Right lobe of liver (tissue), 6 donors: ENCODE measurements around the gene NPFFR1. TPM values are rescaled to one million over a fixed set of nuclear protein-coding genes. Genes with fewer than 3 reads are reported as not detected.

ENCODE experiments used
- ATAC-seq, 4 donors: fragments of 200-7000 bp; cut with Tn5 transposase; one replicate each; pipeline ENCODE4 v1.9.1; 2020; ENCODE audit warnings: mild to moderate bottlenecking in 4 of 4, moderate library complexity in 4 of 4
- DNase-seq, 3 donors: peaks; one replicate each; pipeline ENCODE4 v3.0.0-alpha.2; 2020
- H3K27ac ChIP-seq, 3 donors: fragments of 200-600 bp; one replicate each; pipeline ENCODE4 v1.8.0; 2022
- H3K27me3 ChIP-seq, 2 donors: fragments of 200-600 bp; one replicate each; pipeline ENCODE4 v1.8.0; 2022
- H3K36me3 ChIP-seq, 4 donors: fragments of 200-600 bp; sonication (generic) in 1 of 4; one replicate each; pipeline versions ENCODE4 v1.5.1 to v1.8.0; 2017 to 2022; ENCODE audit warnings: control low read depth in 1 of 4
- H3K4me1 ChIP-seq, 4 donors: fragments of 200-600 bp; sonication (generic) in 1 of 4; one replicate each; pipeline versions ENCODE4 v1.5.1 to v1.8.0; 2017 to 2022; ENCODE audit warnings: control low read depth in 1 of 4
- H3K4me3 ChIP-seq, 3 donors: fragments of 200-600 bp; one replicate each; pipeline ENCODE4 v1.8.0; 2022
- H3K9me3 ChIP-seq, 4 donors: fragments of 200-600 bp; sonication (generic) in 1 of 4; one replicate each; pipeline versions ENCODE4 v1.5.1 to v1.8.0; 2017 to 2022; ENCODE audit warnings: control low read depth in 1 of 4
- POLR2A ChIP-seq: fragments of 450-650 bp; IDR thresholded peaks from one replicate; pipeline ENCODE4 v1.6.1; 2017; ENCODE audit warnings: antibody characterized with exemption, mild to moderate bottlenecking
- WGBS: methylation state at CpG from one replicate; pipeline ENCODE4 v1.1.6; 2018; ENCODE audit warnings: low coverage, low lambda C conversion rate; ENCODE audit not compliant: insufficient coverage; ENCODE audit errors: missing lambda C conversion rate; 5-methylcytosine and 5-hydroxymethylcytosine counted together
- intact Hi-C, 2 donors: fragments of 100-400 bp; cut with DNase I; formaldehyde crosslinking; loops; one replicate each; pipeline versions ENCODE4 v1.11.2 to v1.14.1; 2022
- total RNA-seq, 6 experiments: library from RNA; depleted of rRNA in 2 of 6; stranded (reverse); fragments of >200 nt in 2 of 6; fragmentation: NEBNext Ultra II Directional in 3 of 6; extraction: Animal tissue kit (Norgen Biotek cat#: 25700) in 3 of 6; gene quantifications; one replicate each; pipeline versions ENCODE4 v1.1.0 to v1.2.4, GENCODE V29; 2016 to 2023
- TF ChIP-seq, protein P1 (sequence below), 4 donors: fragments of 200-600 bp in 3 of 4; fragments of 450-650 bp in 1 of 4; IDR thresholded peaks; one replicate each; pipeline versions ENCODE4 v1.5.1 to v1.8.0; 2016 to 2022; ENCODE audit warnings: antibody characterized with exemption in 4 of 4, mild to moderate bottlenecking in 2 of 4
- donor health status: DM: no; HTN: yes; CAD: no.
- donor health status: DM: no; HTN: no; CAD: no.
- donor health status: DM: no; HTN: no; CAD: no.
- donor health status: DM: no; HTN: yes; CAD: no.
- donor health status: DM: no; HTN: yes; CAD: no.

NPFFR1 gene
- total RNA-seq, 6 experiments from 2014 or later = not detected

DNA sequence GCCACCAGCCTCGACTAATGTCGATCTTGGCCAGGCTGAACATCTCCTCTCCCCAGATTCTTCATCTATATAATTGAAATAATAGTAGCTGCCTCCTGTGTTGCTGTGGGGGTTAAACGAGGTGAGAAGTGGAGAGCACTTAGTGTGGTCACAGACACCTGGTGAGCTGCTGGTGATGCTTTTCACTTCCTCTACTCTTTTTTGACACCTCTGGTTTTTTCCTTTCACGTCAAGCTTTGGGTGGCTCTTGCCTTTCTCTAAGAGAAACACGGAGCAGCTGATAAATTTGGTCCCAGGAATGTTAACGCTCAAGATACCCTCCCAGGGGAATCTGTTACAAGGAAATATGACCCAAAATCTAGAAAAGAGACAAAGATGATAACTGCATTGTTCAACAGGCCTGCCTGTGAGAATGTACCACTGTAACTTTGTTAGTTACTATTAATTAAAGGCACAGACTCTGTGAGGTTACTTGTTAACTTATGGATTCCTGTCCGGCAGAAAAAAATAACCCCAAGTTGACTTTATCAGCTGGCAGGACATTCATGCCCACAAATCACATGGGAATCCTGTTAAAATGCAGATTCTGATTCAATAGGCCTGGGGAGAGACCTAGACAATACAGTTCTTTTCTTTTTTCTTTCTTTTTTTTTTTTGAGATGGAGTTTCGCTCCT is 9.5 kb upstream of the NPFFR1 start:
- Histone ChIP-seq H3K36me3 (no peaks in the 10 kb centered on the region), H3K4me1 (no peaks in the 10 kb centered on the region), H3K27ac (no peak overlapping the region), H3K9me3 (no peaks in the 10 kb centered on the region), H3K27me3 (no peaks in the 10 kb centered on the region), H3K4me3 (no peak overlapping the region)
- 62% methylated on average over 8 of the region's 8 CpGs for WGBS
- intact Hi-C loops = no loop called here
- DNase-seq = no peak
- ATAC-seq = no peak
- TF ChIP-seq POLR2A = no peak
- TF ChIP-seq, protein P1, sequence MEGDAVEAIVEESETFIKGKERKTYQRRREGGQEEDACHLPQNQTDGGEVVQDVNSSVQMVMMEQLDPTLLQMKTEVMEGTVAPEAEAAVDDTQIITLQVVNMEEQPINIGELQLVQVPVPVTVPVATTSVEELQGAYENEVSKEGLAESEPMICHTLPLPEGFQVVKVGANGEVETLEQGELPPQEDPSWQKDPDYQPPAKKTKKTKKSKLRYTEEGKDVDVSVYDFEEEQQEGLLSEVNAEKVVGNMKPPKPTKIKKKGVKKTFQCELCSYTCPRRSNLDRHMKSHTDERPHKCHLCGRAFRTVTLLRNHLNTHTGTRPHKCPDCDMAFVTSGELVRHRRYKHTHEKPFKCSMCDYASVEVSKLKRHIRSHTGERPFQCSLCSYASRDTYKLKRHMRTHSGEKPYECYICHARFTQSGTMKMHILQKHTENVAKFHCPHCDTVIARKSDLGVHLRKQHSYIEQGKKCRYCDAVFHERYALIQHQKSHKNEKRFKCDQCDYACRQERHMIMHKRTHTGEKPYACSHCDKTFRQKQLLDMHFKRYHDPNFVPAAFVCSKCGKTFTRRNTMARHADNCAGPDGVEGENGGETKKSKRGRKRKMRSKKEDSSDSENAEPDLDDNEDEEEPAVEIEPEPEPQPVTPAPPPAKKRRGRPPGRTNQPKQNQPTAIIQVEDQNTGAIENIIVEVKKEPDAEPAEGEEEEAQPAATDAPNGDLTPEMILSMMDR (IDR thresholded peaks at IDR 0.05) = no peak

DNA sequence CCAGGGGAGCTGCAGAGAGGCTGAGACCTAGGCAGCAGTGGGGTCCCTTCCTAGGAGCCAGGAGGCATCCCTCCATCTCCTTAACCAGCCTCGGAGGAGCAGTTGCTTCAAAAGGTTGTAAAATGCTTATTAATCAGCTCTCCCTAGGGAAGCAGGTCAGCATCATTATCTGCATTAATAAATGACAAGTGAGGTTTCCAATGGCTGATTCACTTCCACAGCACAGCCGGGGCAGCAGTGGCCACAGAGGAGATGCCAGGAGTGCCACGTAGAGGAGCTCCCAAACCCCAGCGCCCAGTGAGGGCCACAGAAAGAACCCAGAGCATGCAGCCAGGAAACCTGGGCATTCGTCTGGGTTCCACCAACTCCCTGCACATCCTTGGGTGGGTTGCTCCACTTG is 8.2 kb upstream of the NPFFR1 start:
- TF ChIP-seq POLR2A = no peak
- TF ChIP-seq, protein P1 (IDR thresholded peaks at IDR 0.05) = no peak
- no peaks in the 10 kb centered on the region for H3K36me3 ChIP-seq
- H3K27me3 ChIP-seq = no peaks in the 10 kb centered on the region
- whole genome bisulfite sequencing = 67% methylated on average over 1 of the region's 5 CpGs
- ATAC-seq (no peak), DNase-seq (no peak)
- H3K9me3 ChIP-seq = no peaks in the 10 kb centered on the region
- H3K4me1 ChIP-seq = no peaks in the 10 kb centered on the region
- intact Hi-C loops = no loop called here
- H3K27ac ChIP-seq = no peak overlapping the region
- no peak overlapping the region for H3K4me3 ChIP-seq

DNA sequence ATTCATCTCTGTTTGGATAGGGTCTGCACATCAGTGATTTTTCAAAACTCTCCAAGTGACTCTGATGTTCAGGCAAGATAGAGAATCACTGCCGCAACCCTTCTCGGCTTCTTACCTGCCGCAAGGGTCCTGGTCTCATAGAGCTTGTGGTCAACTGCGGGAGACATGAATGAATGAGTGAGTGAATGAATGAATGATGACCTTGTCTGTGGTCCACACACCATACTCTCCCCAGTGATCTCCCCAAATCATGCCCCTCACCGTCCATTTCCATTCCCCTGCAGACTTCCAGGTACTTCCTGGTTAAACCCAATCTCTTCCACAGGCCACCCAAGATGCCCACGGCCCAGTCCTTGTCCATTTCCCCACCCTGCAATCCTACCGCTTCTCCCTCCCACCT is 5.9 kb upstream of the NPFFR1 start:
- TF ChIP-seq, protein P1 (IDR thresholded peaks at IDR 0.05) = no peak
- no peak for TF ChIP-seq POLR2A
- intact Hi-C loops = no loop called here
- H3K4me1 ChIP-seq = no peaks in the 10 kb centered on the region
- no peaks in the 10 kb centered on the region for H3K36me3 ChIP-seq
- DNase-seq (no peak), ATAC-seq (no peak)
- H3K27me3 ChIP-seq = no peaks in the 10 kb centered on the region
- WGBS = 91% methylated on average over 7 of the region's 7 CpGs
- H3K4me3 ChIP-seq = no peak overlapping the region
- H3K9me3 ChIP-seq = no peaks in the 10 kb centered on the region
- H3K27ac ChIP-seq = no peak overlapping the region

DNA sequence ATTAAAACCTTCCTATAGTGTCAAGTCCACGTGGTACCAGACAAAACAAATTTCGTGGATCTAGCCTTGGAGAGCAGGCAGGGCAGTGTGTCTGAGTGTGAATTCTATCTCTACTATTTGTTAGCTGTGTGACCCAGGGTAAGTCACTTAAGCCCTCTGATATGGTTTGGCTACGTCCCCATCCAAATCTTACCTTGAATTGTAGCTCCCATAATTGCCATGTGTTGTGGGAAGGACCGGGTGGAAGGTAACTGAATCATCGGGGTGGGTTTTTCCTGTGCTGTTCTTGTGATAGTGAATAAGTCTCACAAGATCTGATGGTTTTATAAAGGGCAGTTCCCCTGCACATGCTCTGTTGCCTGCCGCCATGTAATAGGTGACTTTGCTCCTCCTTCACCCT is 2.8 kb upstream of the NPFFR1 start:
- peaks cover 8 to 12% of the 10 kb centered on the region in 2 donors for H3K27me3 ChIP-seq
- no peak for ATAC-seq
- 94% methylated on average over 6 of the region's 6 CpGs for WGBS

More for the DNA sequence above, 2.8 kb upstream of the NPFFR1 start:
- no peak overlapping the region for H3K27ac ChIP-seq
- TF ChIP-seq POLR2A = no peak
- TF ChIP-seq, protein P1 (IDR thresholded peaks at IDR 0.05) = no peak
- H3K4me1 ChIP-seq = peaks cover 0 to 5% (median 0%) of the 10 kb centered on the region in 4 donors
- intact Hi-C loops = no loop called here
- no peaks in the 10 kb centered on the region for H3K36me3 ChIP-seq
- H3K4me3 ChIP-seq = no peak overlapping the region
- H3K9me3 ChIP-seq = no peaks in the 10 kb centered on the region
- no peak for DNase-seq
